ENCODE measurements around the gene CELA3A. TPM values are rescaled to one million over a fixed set of nuclear protein-coding genes. Genes with fewer than 3 reads are reported as not detected.
"Not testable (repeated sequence)": the region's sequence is repeated elsewhere in the genome, so short reads cannot be mapped to it uniquely, and the experiment has no call there.

CELA3A gene
- polyA plus RNA-seq, 1 donor (not counting 4 experiments of a cell fraction or from before 2014, with no cell fraction given), result not detected

- H3K4me1 ChIP-seq (ENCODE audit: control insufficient read depth, extremely low read depth, insufficient read depth, low read length); H2AFZ ChIP-seq (ENCODE audit: control insufficient read depth, low read length); H3K27me3 ChIP-seq (ENCODE audit: control insufficient read depth, extremely low read depth, insufficient read depth, low read length); FAIRE-seq; H3K9ac ChIP-seq (ENCODE audit: control insufficient read depth, extremely low read depth, insufficient read depth, low read length); H4K20me1 ChIP-seq (ENCODE audit: control insufficient read depth, extremely low read depth, insufficient read depth, low read length); DNase-seq (ENCODE audit: low read depth, low spot score); dilution Hi-C loops (cut with MboI; ENCODE audit: extremely low pct_ligation_motif_present, low sequenced_read_pairs); H3K79me2 ChIP-seq (ENCODE audit: control insufficient read depth, insufficient read depth, low read length); H3K36me3 ChIP-seq (ENCODE audit: control insufficient read depth in 2 of 2, extremely low read depth in 1 of 2, insufficient read depth in 2 of 2, low read length in 2 of 2); H3K4me3 ChIP-seq (ENCODE audit: control insufficient read depth in 2 of 3, extremely low read depth in 1 of 3, insufficient read depth in 2 of 3, low read depth in 1 of 3, low read length in 3 of 3); H3K9me1 ChIP-seq (ENCODE audit: control insufficient read depth, extremely low read depth, insufficient read depth, low read length); H3K4me2 ChIP-seq (ENCODE audit: control insufficient read depth, extremely low read depth, insufficient read depth, low read depth, low read length); H3K27ac ChIP-seq (ENCODE audit: control insufficient read depth, insufficient read depth, low read length); H3K9me3 ChIP-seq (ENCODE audit: control insufficient read depth, low read depth, low read length): not testable (repeated sequence)
Measured at GRCh38 chr1:21989672-21990393, 11.6 kb upstream of the CELA3A start.

- H3K9me1 ChIP-seq (ENCODE audit: control insufficient read depth, extremely low read depth, insufficient read depth, low read length); H3K4me1 ChIP-seq (ENCODE audit: control insufficient read depth, extremely low read depth, insufficient read depth, low read length); H2AFZ ChIP-seq (ENCODE audit: control insufficient read depth, low read length); H3K79me2 ChIP-seq (ENCODE audit: control insufficient read depth, insufficient read depth, low read length); FAIRE-seq; H3K9ac ChIP-seq (ENCODE audit: control insufficient read depth, extremely low read depth, insufficient read depth, low read length); dilution Hi-C loops (cut with MboI; ENCODE audit: extremely low pct_ligation_motif_present, low sequenced_read_pairs); H4K20me1 ChIP-seq (ENCODE audit: control insufficient read depth, extremely low read depth, insufficient read depth, low read length); H3K36me3 ChIP-seq (ENCODE audit: control insufficient read depth in 2 of 2, extremely low read depth in 1 of 2, insufficient read depth in 2 of 2, low read length in 2 of 2); H3K9me3 ChIP-seq (ENCODE audit: control insufficient read depth, low read depth, low read length); H3K27me3 ChIP-seq (ENCODE audit: control insufficient read depth, extremely low read depth, insufficient read depth, low read length); H3K4me2 ChIP-seq (ENCODE audit: control insufficient read depth, extremely low read depth, insufficient read depth, low read depth, low read length); H3K27ac ChIP-seq (ENCODE audit: control insufficient read depth, insufficient read depth, low read length); H3K4me3 ChIP-seq (ENCODE audit: control insufficient read depth in 2 of 3, extremely low read depth in 1 of 3, insufficient read depth in 2 of 3, low read depth in 1 of 3, low read length in 3 of 3); DNase-seq (ENCODE audit: low read depth, low spot score): not testable (repeated sequence)
Measured at GRCh38 chr1:21992186-21992585, 9.3 kb upstream of the CELA3A start.

GRCh38 chr1:21994716-21995115 lies 6.7 kb upstream of the CELA3A start:
- H3K36me3 ChIP-seq (ENCODE audit: control insufficient read depth in 2 of 2, extremely low read depth in 1 of 2, insufficient read depth in 2 of 2, low read length in 2 of 2); H3K9ac ChIP-seq (ENCODE audit: control insufficient read depth, extremely low read depth, insufficient read depth, low read length); H3K27me3 ChIP-seq (ENCODE audit: control insufficient read depth, extremely low read depth, insufficient read depth, low read length); H3K4me2 ChIP-seq (ENCODE audit: control insufficient read depth, extremely low read depth, insufficient read depth, low read depth, low read length); H4K20me1 ChIP-seq (ENCODE audit: control insufficient read depth, extremely low read depth, insufficient read depth, low read length); H3K79me2 ChIP-seq (ENCODE audit: control insufficient read depth, insufficient read depth, low read length); H3K4me1 ChIP-seq (ENCODE audit: control insufficient read depth, extremely low read depth, insufficient read depth, low read length); FAIRE-seq; H3K9me3 ChIP-seq (ENCODE audit: control insufficient read depth, low read depth, low read length); dilution Hi-C loops (cut with MboI; ENCODE audit: extremely low pct_ligation_motif_present, low sequenced_read_pairs); DNase-seq (ENCODE audit: low read depth, low spot score); H3K9me1 ChIP-seq (ENCODE audit: control insufficient read depth, extremely low read depth, insufficient read depth, low read length); H3K4me3 ChIP-seq (ENCODE audit: control insufficient read depth in 2 of 3, extremely low read depth in 1 of 3, insufficient read depth in 2 of 3, low read depth in 1 of 3, low read length in 3 of 3); H3K27ac ChIP-seq (ENCODE audit: control insufficient read depth, insufficient read depth, low read length); H2AFZ ChIP-seq (ENCODE audit: control insufficient read depth, low read length): not testable (repeated sequence)

GRCh38 chr1:21996663-21996970 lies 4.8 kb upstream of the CELA3A start:
- H3K9me3 ChIP-seq (ENCODE audit: control insufficient read depth, low read depth, low read length); DNase-seq (ENCODE audit: low read depth, low spot score); H3K79me2 ChIP-seq (ENCODE audit: control insufficient read depth, insufficient read depth, low read length); H2AFZ ChIP-seq (ENCODE audit: control insufficient read depth, low read length); H3K9ac ChIP-seq (ENCODE audit: control insufficient read depth, extremely low read depth, insufficient read depth, low read length); H3K27me3 ChIP-seq (ENCODE audit: control insufficient read depth, extremely low read depth, insufficient read depth, low read length); dilution Hi-C loops (cut with MboI; ENCODE audit: extremely low pct_ligation_motif_present, low sequenced_read_pairs); H3K4me2 ChIP-seq (ENCODE audit: control insufficient read depth, extremely low read depth, insufficient read depth, low read depth, low read length); H3K9me1 ChIP-seq (ENCODE audit: control insufficient read depth, extremely low read depth, insufficient read depth, low read length); H4K20me1 ChIP-seq (ENCODE audit: control insufficient read depth, extremely low read depth, insufficient read depth, low read length); H3K36me3 ChIP-seq (ENCODE audit: control insufficient read depth in 2 of 2, extremely low read depth in 1 of 2, insufficient read depth in 2 of 2, low read length in 2 of 2); H3K27ac ChIP-seq (ENCODE audit: control insufficient read depth, insufficient read depth, low read length); H3K4me1 ChIP-seq (ENCODE audit: control insufficient read depth, extremely low read depth, insufficient read depth, low read length); H3K4me3 ChIP-seq (ENCODE audit: control insufficient read depth in 2 of 3, extremely low read depth in 1 of 3, insufficient read depth in 2 of 3, low read depth in 1 of 3, low read length in 3 of 3); FAIRE-seq: not testable (repeated sequence)

- FAIRE-seq; H3K9me1 ChIP-seq (ENCODE audit: control insufficient read depth, extremely low read depth, insufficient read depth, low read length); H3K4me1 ChIP-seq (ENCODE audit: control insufficient read depth, extremely low read depth, insufficient read depth, low read length); H2AFZ ChIP-seq (ENCODE audit: control insufficient read depth, low read length); H3K79me2 ChIP-seq (ENCODE audit: control insufficient read depth, insufficient read depth, low read length); H3K9ac ChIP-seq (ENCODE audit: control insufficient read depth, extremely low read depth, insufficient read depth, low read length); H3K9me3 ChIP-seq (ENCODE audit: control insufficient read depth, low read depth, low read length); H3K27me3 ChIP-seq (ENCODE audit: control insufficient read depth, extremely low read depth, insufficient read depth, low read length); H3K36me3 ChIP-seq (ENCODE audit: control insufficient read depth in 2 of 2, extremely low read depth in 1 of 2, insufficient read depth in 2 of 2, low read length in 2 of 2); H4K20me1 ChIP-seq (ENCODE audit: control insufficient read depth, extremely low read depth, insufficient read depth, low read length); DNase-seq (ENCODE audit: low read depth, low spot score); dilution Hi-C loops (cut with MboI; ENCODE audit: extremely low pct_ligation_motif_present, low sequenced_read_pairs); H3K27ac ChIP-seq (ENCODE audit: control insufficient read depth, insufficient read depth, low read length); H3K4me3 ChIP-seq (ENCODE audit: control insufficient read depth in 2 of 3, extremely low read depth in 1 of 3, insufficient read depth in 2 of 3, low read depth in 1 of 3, low read length in 3 of 3); H3K4me2 ChIP-seq (ENCODE audit: control insufficient read depth, extremely low read depth, insufficient read depth, low read depth, low read length): not testable (repeated sequence)
Measured at GRCh38 chr1:21997891-21998623, 3.4 kb upstream of the CELA3A start.

Data from keratinocyte (primary cell).